CD4-positive, alpha-beta T cell treated with Interleukin-6 at 100 ng/mL for 8 hours (primary cell): ENCODE results near the gene NDOR1.

Experiments
- DNase-seq: peaks from one replicate; pipeline ENCODE4 v3.0.0-alpha.2; 2020; ENCODE audit warnings: mixed read lengths, low spot score

NDOR1 gene

GRCh38 chr9:137167747-137168572, 37.5 kb upstream of the NDOR1 start:
- DNase-seq: no peak

- no peak for DNase-seq
These were observed 37.0 kb upstream of the NDOR1 start for GRCh38 chr9:137168573-137168903.

GRCh38 chr9:137168904-137169856, 36.3 kb upstream of the NDOR1 start:
- DNase-seq: no peak

- no peak for DNase-seq
These were observed 35.6 kb upstream of the NDOR1 start, which contains the start of gene LRRC26 for GRCh38 chr9:137169896-137170358. Gene LRRC26, minus strand, starts transcription at chr9:137170051. Its CDS starts 108 bp downstream, at chr9:137169943.

GRCh38 chr9:137170486-137171148, 34.9 kb upstream of the NDOR1 start:
- DNase-seq: no peak

GRCh38 chr9:137171149-137171900, 34.2 kb upstream of the NDOR1 start:
- DNase-seq: no peak

GRCh38 chr9:137172901-137173795, 32.4 kb upstream of the NDOR1 start:
- no peak for DNase-seq

GRCh38 chr9:137173796-137174664, 31.5 kb upstream of the NDOR1 start:
- no peak for DNase-seq

- no peak for DNase-seq
These were observed 30.7 kb upstream of the NDOR1 start for GRCh38 chr9:137174722-137175293.

- no peak for DNase-seq
These were observed 30.0 kb upstream of the NDOR1 start for GRCh38 chr9:137175345-137175961.

GRCh38 chr9:137176302-137177182, 29.0 kb upstream of the NDOR1 start:
- no peak for DNase-seq

- DNase-seq: no peak
These were observed 27.1 kb upstream of the NDOR1 start for GRCh38 chr9:137178201-137178938.

- DNase-seq: no peak
These were observed 26.4 kb upstream of the NDOR1 start for GRCh38 chr9:137178939-137179630.

GRCh38 chr9:137179761-137180160, 25.7 kb upstream of the NDOR1 start:
- no peak for DNase-seq

GRCh38 chr9:137180491-137180890, 25.0 kb upstream of the NDOR1 start:
- no peak for DNase-seq

GRCh38 chr9:137181680-137182079, 23.8 kb upstream of the NDOR1 start:
- no peak for DNase-seq
